Large intestine (tissue), 3 donors: ENCODE measurements around the gene GALNT5. TPM values are rescaled to one million over a fixed set of nuclear protein-coding genes. Genes with fewer than 3 reads are reported as not detected.
A peak's percentile ranks its signal among the peaks of the same experiment; 100 is the strongest.
"Not testable (repeated sequence)": the region's sequence is repeated elsewhere in the genome, so short reads cannot be mapped to it uniquely, and the experiment has no call there.

Source experiments
- DNase-seq, 2 donors: peaks; one replicate each; pipeline versions ENCODE4 v3.0.0 to v3.0.0-alpha.2; 2013
- H3K27ac ChIP-seq: one replicate; pipeline ENCODE4 v1.5.1; 2013; ENCODE audit warnings: low read length
- H3K27me3 ChIP-seq: 2 replicates; pipeline ENCODE4 v1.6.1; 2013; ENCODE audit warnings: low read length; ENCODE audit not compliant: control insufficient read depth, insufficient read depth
- H3K36me3 ChIP-seq: 2 replicates; pipeline ENCODE4 v1.6.1; 2013; ENCODE audit warnings: low read length; ENCODE audit not compliant: control insufficient read depth, insufficient read depth
- H3K4me1 ChIP-seq: one replicate; pipeline ENCODE4 v1.6.1; 2013; ENCODE audit warnings: low read length; ENCODE audit not compliant: control insufficient read depth, insufficient read depth
- H3K4me3 ChIP-seq: one replicate; pipeline ENCODE4 v1.5.1; 2013; ENCODE audit warnings: low read length
- H3K9me3 ChIP-seq: one replicate; pipeline ENCODE4 v1.6.1; 2013; ENCODE audit warnings: mild to moderate bottlenecking, low read depth, low read length, moderate library complexity; ENCODE audit not compliant: control insufficient read depth
- WGBS: methylation state at CpG from one replicate; pipeline ENCODE4 v1.1.5; 2013; ENCODE audit warnings: low lambda C conversion rate; ENCODE audit not compliant: insufficient coverage; 5-methylcytosine and 5-hydroxymethylcytosine counted together
- polyA plus RNA-seq: library from polyadenylated mRNA; unstranded; fragments of 120-200 nt; gene quantifications from one replicate; pipeline ENCODE4 v1.2.1, GENCODE V29; 2013

GALNT5 gene
- polyA plus RNA-seq, 1 donor = 14.3 TPM

DNA sequence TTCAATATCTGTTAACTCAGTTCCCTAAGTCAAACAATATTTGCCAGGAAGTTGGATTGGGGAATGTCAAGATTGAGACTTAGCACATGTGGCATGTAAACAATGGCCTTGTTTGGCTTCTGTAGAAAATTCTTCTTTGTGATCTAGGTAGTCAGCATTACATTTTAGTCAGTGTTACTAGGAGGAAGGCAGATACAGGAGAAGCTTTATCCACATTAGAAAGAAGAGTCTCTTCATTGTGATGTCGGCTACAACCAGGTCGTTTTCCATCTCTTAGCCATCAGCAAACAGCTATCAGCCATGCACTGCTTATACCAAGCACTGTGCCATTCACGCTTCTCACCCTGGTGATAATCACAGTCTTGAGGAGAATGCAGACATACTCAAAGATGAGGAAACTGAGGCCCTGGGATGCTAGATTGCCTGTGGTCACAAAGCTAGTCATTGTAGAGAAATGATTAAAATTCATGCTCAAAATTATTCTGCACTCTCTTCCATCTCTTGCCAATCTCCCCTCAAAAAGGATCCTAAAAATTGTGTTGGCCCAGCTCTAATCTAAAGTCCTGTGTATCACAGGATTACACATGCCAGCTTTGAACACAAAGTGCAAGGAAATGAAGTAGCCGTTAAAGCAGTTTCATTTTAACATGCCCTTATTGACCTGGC lies 3.2 kb downstream of the GALNT5 start:
- Histone ChIP-seq H3K36me3 (no peaks in the 10 kb centered on the region), H3K27me3 (no peaks in the 10 kb centered on the region), H3K4me3 (peak overlapping the region; percentile 25), H3K27ac (peak overlapping the region; percentile 87), H3K4me1 (peaks cover 30% of the 10 kb centered on the region), H3K9me3 (no peaks in the 10 kb centered on the region)
- no CpG with 5 or more reads among the region's 4 CpGs for WGBS
- DNase-seq = peak in 1 of 2 donors; percentile 25

DNA sequence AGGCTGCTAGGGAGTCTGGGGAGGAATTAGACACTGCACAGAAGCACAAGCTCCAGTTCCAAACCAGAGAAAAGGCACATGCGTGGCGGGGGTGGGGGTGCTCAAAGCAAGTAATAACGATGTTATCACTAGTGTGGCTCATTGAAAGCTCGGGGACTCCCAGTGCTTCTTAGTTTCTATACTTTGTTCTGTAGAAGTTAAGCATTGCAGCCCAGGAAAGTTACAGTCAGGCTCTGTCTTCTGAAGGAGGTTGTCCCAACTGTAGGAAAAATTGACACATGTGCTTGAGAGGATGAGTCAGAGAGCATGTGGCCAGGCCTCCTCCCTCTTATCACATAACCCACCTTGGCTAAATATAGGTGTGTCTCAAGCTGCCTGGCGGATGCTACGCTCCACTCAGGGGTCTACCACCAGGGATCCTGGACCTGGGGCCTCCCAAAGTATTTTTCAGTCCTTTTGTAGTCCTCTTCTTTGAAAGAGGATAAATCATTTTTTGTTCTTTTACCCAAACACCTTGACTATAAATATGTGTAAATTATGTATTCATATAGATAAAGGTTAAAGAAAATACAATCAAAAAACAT lies 3.8 kb downstream of the GALNT5 start:
- no CpG with 5 or more reads among the region's 6 CpGs for WGBS
- H3K36me3 ChIP-seq = no peaks in the 10 kb centered on the region
- H3K27ac ChIP-seq = peak overlapping the region; percentile 87
- no peaks in the 10 kb centered on the region for H3K27me3 ChIP-seq
- no peaks in the 10 kb centered on the region for H3K9me3 ChIP-seq
- peak overlapping the region; percentile 25 for H3K4me3 ChIP-seq
- DNase-seq = peak; percentile 90 to 96
- H3K4me1 ChIP-seq = peaks cover 24% of the 10 kb centered on the region

DNA sequence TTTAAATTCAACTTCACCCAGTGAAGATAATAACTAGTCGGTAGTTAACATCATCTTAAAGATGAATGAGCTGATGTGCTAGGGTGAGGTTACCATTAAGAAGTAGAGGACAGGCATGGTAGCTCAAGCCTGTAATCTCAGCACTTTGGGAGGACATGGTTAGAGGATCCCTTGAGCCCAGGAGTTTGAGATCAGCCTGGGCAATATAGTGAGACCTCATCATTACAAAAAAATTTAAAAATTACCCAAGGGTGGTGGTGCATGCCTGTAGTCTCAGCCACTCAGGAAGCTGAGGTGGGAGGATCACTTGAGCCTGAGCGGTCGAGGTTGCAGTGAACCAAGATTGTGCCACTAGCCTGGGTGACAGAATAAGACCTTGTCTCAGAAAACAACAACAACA lies 4.7 kb downstream of the GALNT5 start:
- no CpG with 5 or more reads among the region's 3 CpGs for WGBS
- H3K27ac ChIP-seq = no peak overlapping the region
- no peaks in the 10 kb centered on the region for H3K27me3 ChIP-seq
- no peaks in the 10 kb centered on the region for H3K9me3 ChIP-seq
- no peak for DNase-seq
- no peak overlapping the region for H3K4me3 ChIP-seq
- H3K36me3 ChIP-seq = no peaks in the 10 kb centered on the region
- peaks cover 19% of the 10 kb centered on the region for H3K4me1 ChIP-seq

DNA sequence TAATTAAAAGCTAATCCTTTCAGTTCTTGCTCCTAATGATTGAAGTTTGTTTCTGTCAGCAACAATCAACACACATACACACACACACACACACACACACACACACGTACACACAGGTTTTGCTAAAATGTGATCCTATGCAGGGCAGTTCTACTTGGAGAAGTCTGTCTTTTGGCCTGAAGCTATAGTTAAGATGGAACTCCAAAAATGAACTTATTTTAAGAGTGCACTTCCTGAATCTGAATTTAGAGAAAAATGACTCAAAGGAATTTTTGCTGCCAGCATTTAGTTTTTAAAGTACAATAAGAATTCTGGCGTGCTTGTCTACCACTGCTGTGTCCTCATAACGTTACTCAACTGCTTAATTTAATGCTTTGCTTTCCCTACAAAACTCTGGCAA lies 6.6 kb downstream of the GALNT5 start:
- no CpG with 5 or more reads among the region's 3 CpGs for WGBS
- Histone ChIP-seq H3K4me3 (no peak overlapping the region), H3K4me1 (peaks cover 18% of the 10 kb centered on the region), H3K36me3 (no peaks in the 10 kb centered on the region), H3K27ac (no peak overlapping the region), H3K27me3 (no peaks in the 10 kb centered on the region), H3K9me3 (no peaks in the 10 kb centered on the region)
- no peak for DNase-seq

DNA sequence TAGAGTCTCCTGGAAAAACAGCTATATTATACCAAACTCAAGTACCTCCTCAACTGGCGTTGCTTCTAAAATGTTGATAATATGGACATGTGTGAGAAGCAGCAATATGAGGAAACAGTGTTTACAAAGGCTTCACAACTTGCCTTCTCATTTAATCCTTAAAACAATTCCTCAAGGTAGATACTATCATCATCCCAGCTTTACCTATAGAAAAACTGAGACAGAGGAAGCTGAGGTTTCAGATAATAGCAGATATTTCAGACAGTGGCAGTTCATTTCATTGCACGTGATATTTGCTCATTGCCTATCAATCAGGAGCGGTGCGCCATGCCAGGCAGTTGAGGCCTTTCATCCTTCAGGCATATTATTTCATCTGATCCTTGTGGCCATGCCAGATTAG lies 8.3 kb downstream of the GALNT5 start:
- H3K27me3 ChIP-seq = no peaks in the 10 kb centered on the region
- H3K36me3 ChIP-seq = no peaks in the 10 kb centered on the region
- 43% methylated on average over 1 of the region's 4 CpGs for WGBS
- H3K27ac ChIP-seq = no peak overlapping the region
- peaks cover 2% of the 10 kb centered on the region for H3K4me1 ChIP-seq
- DNase-seq = no peak
- H3K9me3 ChIP-seq = no peaks in the 10 kb centered on the region
- no peak overlapping the region for H3K4me3 ChIP-seq

DNA sequence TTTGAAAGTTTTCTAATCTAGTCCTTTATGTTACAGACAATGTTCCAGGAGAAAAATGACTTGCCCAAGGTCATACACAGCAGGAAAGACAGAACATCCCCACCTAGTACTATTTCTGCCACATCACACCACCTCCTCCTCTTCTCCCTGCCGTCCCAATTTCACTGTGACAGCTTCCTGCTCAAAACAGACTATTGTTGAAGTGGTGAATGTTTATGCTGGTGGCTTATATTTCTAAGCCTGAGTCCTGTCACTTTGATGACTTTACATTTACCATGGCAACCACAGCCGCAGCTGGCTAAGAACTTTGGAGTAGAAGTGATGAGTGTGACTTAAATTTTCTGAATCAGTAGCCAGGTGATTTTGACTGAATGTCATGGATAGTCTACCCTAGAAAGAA lies 10.0 kb downstream of the GALNT5 start:
- no peak overlapping the region for H3K27ac ChIP-seq
- H3K4me3 ChIP-seq = no peak overlapping the region
- no peaks in the 10 kb centered on the region for H3K36me3 ChIP-seq
- H3K27me3 ChIP-seq = no peaks in the 10 kb centered on the region
- no peak for DNase-seq
- peaks cover 2% of the 10 kb centered on the region for H3K4me1 ChIP-seq
- no peaks in the 10 kb centered on the region for H3K9me3 ChIP-seq
- WGBS = no CpG with 5 or more reads among the region's 2 CpGs

DNA sequence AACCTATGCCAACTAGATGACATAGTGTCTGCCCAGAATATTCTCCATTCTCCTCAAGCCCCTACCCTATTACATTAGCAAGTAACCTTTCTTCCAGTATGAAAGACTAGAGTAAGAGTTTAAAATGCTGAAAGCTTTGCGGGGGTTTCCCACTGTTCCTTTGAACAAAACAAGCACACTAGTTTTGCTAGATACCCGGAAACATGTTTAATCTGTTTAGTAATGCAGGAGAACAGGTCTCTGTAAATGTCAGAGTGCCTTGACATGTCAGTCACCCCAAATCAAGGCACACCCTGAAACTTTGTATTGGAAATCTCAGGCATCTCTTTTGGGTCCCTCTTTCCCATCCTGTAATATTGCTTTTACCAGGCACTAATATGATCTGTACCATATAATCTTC lies 11.6 kb downstream of the GALNT5 start:
- H3K27me3 ChIP-seq = no peaks in the 10 kb centered on the region
- H3K9me3 ChIP-seq = no peaks in the 10 kb centered on the region
- H3K36me3 ChIP-seq = no peaks in the 10 kb centered on the region
- WGBS = no CpG with 5 or more reads among the region's 2 CpGs
- no peak overlapping the region for H3K27ac ChIP-seq
- no peak for DNase-seq
- no peak overlapping the region for H3K4me3 ChIP-seq
- H3K4me1 ChIP-seq = peaks cover 2% of the 10 kb centered on the region

DNA sequence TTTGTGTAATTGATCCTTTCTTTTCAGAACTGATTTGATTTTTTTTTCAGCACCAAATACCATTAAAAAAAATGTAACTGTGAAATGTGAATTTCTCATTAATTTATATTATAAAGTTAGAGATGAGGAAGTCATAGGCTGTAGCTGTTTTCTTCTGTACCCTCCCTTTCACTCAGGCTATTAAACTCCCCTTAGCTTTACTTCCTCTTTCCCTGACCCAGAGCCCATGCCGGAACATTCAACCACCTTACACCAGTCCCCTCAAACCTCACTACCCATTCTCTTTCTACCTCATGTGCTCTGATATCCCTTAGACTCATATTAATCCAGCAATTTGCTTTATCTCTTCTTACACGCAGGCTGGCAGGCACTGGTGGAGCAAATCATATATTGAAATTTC lies 12.4 kb downstream of the GALNT5 start:
- 85% methylated on average over 2 of the region's 2 CpGs for WGBS

DNA sequence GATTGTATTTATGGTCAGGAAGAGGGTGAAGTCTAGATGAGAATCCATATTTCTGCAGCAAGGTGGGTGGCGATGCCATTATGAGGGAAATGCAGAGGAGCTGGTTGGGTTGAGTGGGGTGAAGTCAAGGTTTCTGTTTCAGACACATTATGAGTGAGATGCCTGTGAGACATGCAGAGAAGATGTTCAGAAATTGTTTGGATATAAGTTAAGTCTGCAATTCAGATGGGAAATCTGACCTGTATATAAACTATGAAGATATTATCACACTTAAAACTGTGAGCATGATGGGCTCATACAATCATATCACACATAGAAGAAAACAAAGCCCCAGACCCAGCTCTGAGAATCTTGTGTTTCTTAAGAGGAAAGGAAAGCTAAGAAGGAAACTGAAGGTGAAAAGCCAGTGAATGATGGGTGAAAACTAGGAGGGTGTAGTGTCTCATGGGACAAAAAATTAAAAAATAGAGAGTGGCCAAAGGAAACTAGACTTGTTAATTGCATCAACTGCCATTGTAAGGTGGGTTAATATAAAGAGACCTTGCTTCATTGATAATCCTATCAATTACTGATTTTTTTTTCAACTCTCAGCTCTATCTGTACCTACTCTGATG lies 14.2 kb downstream of the GALNT5 start:
- Histone ChIP-seq H3K9me3 (no peaks in the 10 kb centered on the region), H3K4me1 (no peaks in the 10 kb centered on the region), H3K36me3 (no peaks in the 10 kb centered on the region), H3K27ac (no peak overlapping the region), H3K4me3 (no peak overlapping the region), H3K27me3 (no peaks in the 10 kb centered on the region)
- DNase-seq = no peak
- no CpG with 5 or more reads among the region's 1 CpG for WGBS

More for the DNA sequence above, 12.4 kb downstream of the GALNT5 start:
- no peaks in the 10 kb centered on the region for H3K36me3 ChIP-seq
- H3K27me3 ChIP-seq = no peaks in the 10 kb centered on the region
- H3K4me3 ChIP-seq = no peak overlapping the region
- H3K9me3 ChIP-seq = no peaks in the 10 kb centered on the region
- no peak for DNase-seq
- no peaks in the 10 kb centered on the region for H3K4me1 ChIP-seq
- no peak overlapping the region for H3K27ac ChIP-seq

DNA sequence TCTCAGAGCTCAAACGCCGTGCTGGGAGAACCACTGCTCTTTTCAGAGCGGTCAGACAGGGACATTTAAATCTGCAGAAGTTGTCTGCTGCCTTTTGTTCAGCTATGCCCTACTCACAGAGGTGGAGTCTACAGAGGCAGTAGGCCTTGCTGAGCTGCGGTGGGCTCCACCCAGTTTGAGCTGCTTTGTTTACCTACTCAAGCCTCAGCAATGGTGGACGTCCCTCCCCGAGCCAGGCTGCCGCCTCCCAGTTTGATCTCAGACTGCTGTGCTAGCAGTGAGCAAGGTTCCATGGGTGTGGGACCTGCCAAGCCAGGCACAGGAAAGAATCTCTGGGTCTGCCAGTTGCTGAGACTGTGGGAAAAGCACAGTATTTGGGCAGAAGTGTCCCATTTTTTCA lies 21.8 kb downstream of the GALNT5 start:
- H3K4me3 ChIP-seq, DNase-seq, H3K27me3 ChIP-seq, H3K36me3 ChIP-seq, H3K9me3 ChIP-seq, H3K27ac ChIP-seq, H3K4me1 ChIP-seq: not testable (repeated sequence)
- no CpG with 5 or more reads among the region's 7 CpGs for WGBS
